ENCODE measurements around the gene PLXDC1.
"Not testable (repeated sequence)": the region's sequence is repeated elsewhere in the genome, so short reads cannot be mapped to it uniquely, and the experiment has no call there.

PLXDC1 gene

DNA sequence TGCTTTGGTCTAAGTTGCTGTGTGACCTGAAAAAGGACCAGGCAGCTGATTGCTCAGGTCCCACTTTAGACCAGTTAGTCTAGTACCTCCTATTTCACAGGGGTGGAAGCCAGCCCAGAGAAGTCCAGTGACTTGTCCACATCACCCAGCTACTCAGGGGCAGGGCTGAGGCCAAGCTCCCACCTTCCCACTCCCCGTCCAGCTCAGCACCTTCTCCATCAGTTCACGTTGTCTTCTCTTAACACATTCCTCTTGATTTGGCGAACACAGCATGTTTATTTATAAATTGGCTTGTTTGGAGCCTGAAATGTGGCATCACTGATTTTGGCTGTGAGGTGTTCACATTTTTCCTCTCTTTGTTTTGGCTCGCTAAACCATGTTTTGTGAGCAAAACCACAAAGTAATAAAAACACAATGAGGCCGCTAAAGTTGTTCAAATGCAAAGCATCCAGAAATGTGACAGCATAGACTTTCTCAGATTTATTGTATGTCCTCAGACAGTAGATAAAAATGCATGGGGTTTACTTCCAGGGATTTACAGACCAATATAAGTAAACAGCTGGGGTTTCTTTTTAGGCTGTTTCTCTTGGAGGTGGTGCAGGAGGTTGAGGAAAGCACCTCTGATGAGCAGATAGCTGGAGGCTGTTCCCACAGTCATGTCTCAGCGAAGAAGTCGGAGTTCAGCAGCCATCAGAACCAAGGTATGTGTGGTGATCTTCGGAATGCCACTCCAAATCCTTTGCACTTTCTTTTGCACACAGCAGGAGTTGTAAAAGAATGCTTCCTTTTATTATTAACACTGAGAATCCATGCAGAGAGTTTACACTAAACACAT, 88.4 kb downstream of the PLXDC1 start:
- no peak for DNase-seq
- H3K27ac ChIP-seq: no peak overlapping the region
- peaks cover 3% of the 10 kb centered on the region for H3K27me3 ChIP-seq (replicated peaks)
- in situ Hi-C loops (cut with HindIII; ENCODE audit: low pct_ligation_motif_present, low sequenced_read_pairs): no loop called here
- no peaks in the 10 kb centered on the region for H3K36me3 ChIP-seq (replicated peaks)
- no peak overlapping the region for H3K4me3 ChIP-seq (ENCODE audit: low read depth, low read length)
- TF ChIP-seq, protein P1, sequence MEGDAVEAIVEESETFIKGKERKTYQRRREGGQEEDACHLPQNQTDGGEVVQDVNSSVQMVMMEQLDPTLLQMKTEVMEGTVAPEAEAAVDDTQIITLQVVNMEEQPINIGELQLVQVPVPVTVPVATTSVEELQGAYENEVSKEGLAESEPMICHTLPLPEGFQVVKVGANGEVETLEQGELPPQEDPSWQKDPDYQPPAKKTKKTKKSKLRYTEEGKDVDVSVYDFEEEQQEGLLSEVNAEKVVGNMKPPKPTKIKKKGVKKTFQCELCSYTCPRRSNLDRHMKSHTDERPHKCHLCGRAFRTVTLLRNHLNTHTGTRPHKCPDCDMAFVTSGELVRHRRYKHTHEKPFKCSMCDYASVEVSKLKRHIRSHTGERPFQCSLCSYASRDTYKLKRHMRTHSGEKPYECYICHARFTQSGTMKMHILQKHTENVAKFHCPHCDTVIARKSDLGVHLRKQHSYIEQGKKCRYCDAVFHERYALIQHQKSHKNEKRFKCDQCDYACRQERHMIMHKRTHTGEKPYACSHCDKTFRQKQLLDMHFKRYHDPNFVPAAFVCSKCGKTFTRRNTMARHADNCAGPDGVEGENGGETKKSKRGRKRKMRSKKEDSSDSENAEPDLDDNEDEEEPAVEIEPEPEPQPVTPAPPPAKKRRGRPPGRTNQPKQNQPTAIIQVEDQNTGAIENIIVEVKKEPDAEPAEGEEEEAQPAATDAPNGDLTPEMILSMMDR (IDR thresholded peaks at IDR 0.05; ENCODE audit: low read depth, low read length, missing control alignments): no peak

DNA sequence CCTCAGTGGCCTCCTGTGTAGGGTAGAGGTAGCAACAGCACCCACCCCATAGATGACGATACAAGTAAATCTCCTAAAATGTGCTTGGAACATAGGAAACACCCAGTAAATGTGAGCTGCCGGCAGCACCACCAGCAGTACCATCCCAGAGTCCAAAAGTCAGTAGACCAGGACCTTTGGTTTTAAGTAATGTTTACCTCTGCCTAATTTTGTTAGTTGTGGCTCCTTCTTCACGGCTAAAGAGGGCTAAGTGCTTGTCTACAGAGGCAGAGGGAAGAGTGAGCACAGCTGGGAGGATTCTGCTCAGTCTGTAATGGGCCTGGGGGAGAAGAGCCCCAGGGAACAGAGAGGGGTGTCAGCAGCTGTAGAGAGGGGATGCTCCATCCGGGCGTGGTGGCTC, 92.9 kb downstream of the PLXDC1 start:
- TF ChIP-seq, protein P1 (IDR thresholded peaks at IDR 0.05; ENCODE audit: low read depth, low read length, missing control alignments): no peak
- in situ Hi-C loops (cut with HindIII; ENCODE audit: low pct_ligation_motif_present, low sequenced_read_pairs): no loop called here
- no peak for DNase-seq

DNA sequence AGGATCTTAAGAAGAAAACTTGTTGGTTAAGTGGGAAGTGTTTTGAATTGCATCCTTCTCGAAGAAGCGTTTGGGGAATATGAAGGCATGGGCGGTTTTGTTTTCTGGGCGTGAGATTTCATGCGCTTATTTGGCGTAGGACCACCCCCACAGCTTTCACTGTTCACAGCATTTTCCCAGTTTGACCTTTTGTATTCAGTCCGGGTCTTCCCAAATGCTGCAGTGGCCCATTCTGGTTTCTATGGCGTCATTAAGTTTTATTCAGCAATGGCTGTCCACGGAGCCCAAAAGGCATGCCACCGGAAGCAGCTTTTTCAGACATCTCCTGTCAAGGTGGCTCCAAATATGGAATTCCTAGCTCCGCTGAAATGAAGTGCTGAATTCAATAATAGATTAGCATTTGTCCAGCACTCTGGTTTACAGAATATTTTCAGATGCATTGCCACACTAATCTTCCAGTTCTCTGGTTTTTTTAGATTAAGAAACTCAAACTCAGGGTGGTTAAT, 93.7 kb downstream of the PLXDC1 start:
- TF ChIP-seq, protein P1 (IDR thresholded peaks at IDR 0.05; ENCODE audit: low read depth, low read length, missing control alignments): no peak
- Histone ChIP-seq H3K4me3 (ENCODE audit: low read depth, low read length) (peak overlapping the region; percentile 80), H3K27me3 (replicated peaks) (peaks cover 2% of the 10 kb centered on the region), H3K36me3 (replicated peaks) (no peaks in the 10 kb centered on the region), H3K27ac (no peak overlapping the region)
- DNase-seq: no peak
- in situ Hi-C loops (cut with HindIII; ENCODE audit: low pct_ligation_motif_present, low sequenced_read_pairs): no loop called here

More for the DNA sequence above, 92.9 kb downstream of the PLXDC1 start:
- Histone ChIP-seq H3K27ac (no peak overlapping the region), H3K36me3 (replicated peaks) (no peaks in the 10 kb centered on the region), H3K27me3 (replicated peaks) (peaks cover 3% of the 10 kb centered on the region), H3K4me3 (ENCODE audit: low read depth, low read length) (no peak overlapping the region)

DNA sequence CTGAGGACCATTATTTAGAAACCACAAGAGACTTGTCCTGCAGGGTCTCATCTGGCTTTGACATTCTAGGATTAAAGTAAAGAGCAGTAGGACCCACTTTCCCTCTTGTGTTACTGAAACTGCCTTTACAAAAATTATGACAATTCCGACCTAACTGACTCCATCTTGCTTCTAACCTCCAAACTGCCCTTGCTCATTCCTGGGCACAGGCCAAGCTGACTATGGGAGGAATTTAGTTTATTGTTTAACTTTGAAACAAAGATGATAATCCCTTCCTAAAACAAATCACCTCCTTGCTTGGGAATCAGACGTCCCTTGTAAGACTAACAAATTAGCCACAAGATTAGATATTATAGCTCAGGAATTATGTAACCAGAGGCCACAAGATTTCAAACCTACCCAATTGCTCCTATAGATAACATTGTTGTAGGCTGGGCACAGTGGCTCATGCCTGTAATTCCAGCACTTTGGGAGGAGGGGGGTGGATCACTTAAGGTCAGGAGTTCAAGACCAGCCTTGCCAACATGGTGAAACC, 97.3 kb downstream of the PLXDC1 start:
- in situ Hi-C loops (cut with HindIII; ENCODE audit: low pct_ligation_motif_present, low sequenced_read_pairs): no loop called here
- no peaks in the 10 kb centered on the region for H3K36me3 ChIP-seq (replicated peaks)
- H3K4me3 ChIP-seq (ENCODE audit: low read depth, low read length): no peak overlapping the region
- H3K27me3 ChIP-seq (replicated peaks): no peaks in the 10 kb centered on the region
- no peak for DNase-seq
- H3K27ac ChIP-seq: no peak overlapping the region
- TF ChIP-seq, protein P1 (IDR thresholded peaks at IDR 0.05; ENCODE audit: low read depth, low read length, missing control alignments): no peak

DNA sequence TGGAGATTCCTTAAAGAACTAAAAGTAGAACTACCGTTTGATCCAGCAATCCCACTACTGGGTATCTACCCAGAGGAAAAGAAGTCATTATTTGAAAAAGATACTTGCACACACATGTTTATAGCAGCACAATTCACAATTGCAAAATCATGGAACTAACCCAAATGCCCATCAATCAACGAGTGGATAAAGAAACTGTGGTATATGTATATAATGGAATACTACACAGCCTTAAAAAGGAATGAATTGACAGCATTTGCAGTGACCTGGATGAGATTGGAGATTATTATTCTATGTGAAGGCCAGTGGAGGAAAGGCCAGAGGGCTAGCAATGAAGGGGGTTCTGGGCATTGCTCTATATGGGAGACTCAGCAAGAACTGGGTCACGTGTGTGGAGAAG, 99.0 kb downstream of the PLXDC1 start:
- DNase-seq; in situ Hi-C loops (cut with HindIII; ENCODE audit: low pct_ligation_motif_present, low sequenced_read_pairs); H3K27ac ChIP-seq; H3K36me3 ChIP-seq (replicated peaks); H3K4me3 ChIP-seq (ENCODE audit: low read depth, low read length); H3K27me3 ChIP-seq (replicated peaks): not testable (repeated sequence)

DNA sequence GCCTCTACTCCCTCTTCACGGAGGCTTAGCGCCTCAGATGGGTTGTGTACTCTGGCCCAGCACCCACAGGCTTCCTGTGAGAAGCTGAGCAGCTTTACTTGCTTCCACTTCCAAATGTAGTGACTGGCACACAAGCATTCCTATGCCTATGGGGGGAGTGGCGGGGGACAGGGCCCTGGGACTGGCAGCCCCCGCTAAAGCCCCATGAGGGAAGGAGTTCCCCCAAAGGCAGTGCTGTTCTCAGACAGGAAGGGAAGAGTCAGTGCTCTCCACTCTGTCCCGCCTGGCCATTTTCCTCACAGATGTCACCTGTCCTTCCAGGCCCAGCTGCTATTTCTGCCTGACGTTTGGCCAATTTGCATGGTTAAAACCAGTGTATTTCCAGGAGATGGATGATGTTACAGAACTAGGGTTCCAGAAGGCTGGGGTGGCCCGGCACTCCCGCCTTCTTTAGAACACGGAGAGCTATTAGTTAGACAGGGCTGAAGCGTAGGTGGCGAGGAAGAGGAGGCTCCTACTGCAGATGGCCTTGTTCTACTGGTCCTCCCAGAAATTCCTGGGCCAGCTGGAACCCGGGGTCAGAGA, 100.3 kb downstream of the PLXDC1 start:
- no peaks in the 10 kb centered on the region for H3K27me3 ChIP-seq (replicated peaks)
- no peak overlapping the region for H3K27ac ChIP-seq
- in situ Hi-C loops (cut with HindIII; ENCODE audit: low pct_ligation_motif_present, low sequenced_read_pairs): no loop called here
- H3K36me3 ChIP-seq (replicated peaks): no peaks in the 10 kb centered on the region
- DNase-seq: no peak
- TF ChIP-seq, protein P1 (IDR thresholded peaks at IDR 0.05; ENCODE audit: low read depth, low read length, missing control alignments): no peak
- H3K4me3 ChIP-seq (ENCODE audit: low read depth, low read length): no peak overlapping the region
